OCI-LY7 (cell line): ENCODE data around the gene VAC14. TPM values are rescaled to one million over a fixed set of nuclear protein-coding genes. Genes with fewer than 3 reads are reported as not detected.

Source experiments
- BruUV-seq: library from RNA; stranded (reverse); fragments of 400-500 nt; replicated peaks from 2 replicates; lab custom pipeline; 2021; lab: Mats Ljungman, UMichigan
- CTCF ChIA-PET: fragments of 300-600 bp; sonication (Branson Sonifier 250); formaldehyde crosslinking; loops from one replicate; lab custom pipeline; 2022; ENCODE audit warnings: antibody characterized with exemption; ENCODE audit not compliant: unreplicated experiment; lab: Charles Lee
- POLR2A ChIA-PET: fragments of 300-600 bp; sonication (Branson Sonifier 250); formaldehyde crosslinking; loops from one replicate; lab custom pipeline; 2022; ENCODE audit warnings: antibody characterized with exemption; lab: Charles Lee
- DNase-seq: peaks from one replicate; pipeline ENCODE4 v3.0.0-alpha.2; 2015; ENCODE audit warnings: low spot score
- H2AFZ ChIP-seq: fragments of 200-600 bp; sonication (generic), shearing (Covaris generic); 2 replicates; pipeline ENCODE4 v1.6.1; 2014; ENCODE audit warnings: mild to moderate bottlenecking, antibody characterized with exemption, low read length, moderate library complexity
- H3K27ac ChIP-seq: fragments of 200-600 bp; sonication (generic); 2 replicates; pipeline ENCODE4 v1.5.1; 2014; ENCODE audit warnings: mixed run types, low read depth, mild to moderate bottlenecking, moderate library complexity, low read length, inconsistent platforms; ENCODE audit not compliant: poor library complexity, severe bottlenecking
- H3K36me3 ChIP-seq: fragments of 200-600 bp; sonication (generic); 2 replicates; pipeline ENCODE4 v1.6.1; 2014; ENCODE audit warnings: mild to moderate bottlenecking, antibody characterized with exemption, low read length, moderate library complexity, mixed read lengths; ENCODE audit not compliant: insufficient read depth
- H3K4me1 ChIP-seq: fragments of 200-600 bp; sonication (generic); 2 replicates; pipeline ENCODE4 v1.5.1; 2014; ENCODE audit warnings: mild to moderate bottlenecking, low read length; ENCODE audit not compliant: insufficient read depth, poor library complexity, severe bottlenecking
- H3K4me2 ChIP-seq: fragments of 200-600 bp; sonication (generic); 2 replicates; pipeline ENCODE4 v1.6.1; 2014; ENCODE audit warnings: mild to moderate bottlenecking, low read length
- H3K4me3 ChIP-seq: fragments of 200-600 bp; sonication (generic); 2 replicates; pipeline ENCODE4 v1.5.1; 2014; ENCODE audit warnings: mild to moderate bottlenecking, low read depth, low read length; ENCODE audit not compliant: poor library complexity, severe bottlenecking
- H3K79me2 ChIP-seq: fragments of 200-600 bp; sonication (generic); 2 replicates; pipeline ENCODE4 v1.6.1; 2016; ENCODE audit warnings: low read depth, mild to moderate bottlenecking, low read length, moderate library complexity, mixed read lengths; ENCODE audit not compliant: insufficient read depth
- H3K9me2 ChIP-seq: fragments of 200-600 bp; sonication (generic); 2 replicates; pipeline ENCODE4 v1.6.1; 2016; ENCODE audit warnings: mild to moderate bottlenecking, low read length, mixed read lengths; ENCODE audit not compliant: insufficient read depth
- H3K9me3 ChIP-seq: fragments of 200-600 bp; sonication (generic); 2 replicates; pipeline ENCODE4 v1.6.1; 2014; ENCODE audit warnings: mild to moderate bottlenecking, mixed run types, low read length, mixed read lengths
- H4K20me1 ChIP-seq: fragments of 200-600 bp; sonication (generic); 2 replicates; pipeline ENCODE4 v1.6.1; 2014; ENCODE audit warnings: mild to moderate bottlenecking, antibody characterized with exemption, low read length, moderate library complexity, mixed read lengths; ENCODE audit not compliant: insufficient read depth
- CTCF ChIP-seq: fragments of 200-600 bp; sonication (generic); conservative IDR thresholded peaks from 2 replicates; pipeline ENCODE4 v1.5.1; 2014; ENCODE audit warnings: mild to moderate bottlenecking, antibody characterized with exemption, low read length, moderate library complexity, mixed read lengths
- EZH2phosphoT487 ChIP-seq: fragments of 200-600 bp; sonication (generic); IDR thresholded peaks from 2 replicates; pipeline ENCODE4 v1.6.1; 2018; ENCODE audit warnings: low read depth, borderline replicate concordance, mild to moderate bottlenecking, mixed run types, antibody characterized with exemption, low read length, moderate library complexity, mixed read lengths
- intact Hi-C: fragments of 100-400 bp; cut with micrococcal nuclease; formaldehyde crosslinking; loops from one replicate; pipeline ENCODE4 v1.10.0; 2022; ENCODE audit not compliant: unreplicated experiment
- total RNA-seq, 2 experiments: library from RNA; depleted of rRNA in 1 of 2; stranded (reverse); fragments of >200 nt in 1 of 2; shearing (Covaris generic) in 1 of 2; gene quantifications; 2 replicates each; pipeline ENCODE4 v1.2.3, GENCODE V29; 2014 to 2022

VAC14 gene
- total RNA-seq, 2 experiments from 2014 or later, result 37.6 to 43.1 TPM

DNA sequence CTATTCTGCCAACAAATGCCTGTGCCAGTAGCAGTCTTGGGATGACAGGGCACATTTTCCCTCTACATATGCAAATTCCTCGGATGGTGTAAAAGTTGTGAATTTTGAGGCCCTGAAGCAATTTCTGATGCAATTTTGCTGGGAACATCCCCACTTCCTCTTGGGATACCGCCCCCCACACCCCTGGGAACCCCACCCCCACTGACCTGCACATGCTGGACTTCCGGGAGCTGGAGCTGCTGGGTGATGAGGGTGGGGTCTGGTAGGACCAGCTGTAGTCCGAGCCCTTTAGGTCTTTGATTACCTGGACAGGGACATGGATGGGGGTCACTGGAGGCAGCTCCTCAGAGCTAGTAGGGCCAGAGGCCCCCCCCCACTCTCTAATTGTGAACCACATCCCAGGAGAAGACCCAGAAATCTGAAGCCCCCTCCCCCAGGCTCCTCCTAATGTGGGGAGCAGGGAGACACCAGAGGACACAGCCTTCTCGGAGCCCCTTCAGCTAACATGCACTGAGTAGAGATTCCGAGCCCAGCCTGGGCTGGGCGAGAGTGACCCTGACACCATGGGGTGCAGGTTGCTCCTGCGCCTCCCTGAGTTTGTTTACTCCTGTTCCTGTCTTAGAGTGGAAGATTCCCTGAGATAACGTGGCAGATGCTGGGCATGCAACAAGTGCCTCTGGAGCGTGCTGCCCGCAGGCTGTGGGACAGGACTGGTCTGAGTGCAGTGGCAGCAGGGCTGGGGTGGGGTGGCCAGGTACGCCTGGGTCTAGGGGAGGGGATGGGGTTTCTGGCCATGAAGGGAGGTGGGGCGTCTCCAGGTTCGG, 124.1 kb downstream of the VAC14 start:
- CTCF ChIA-PET, result interaction anchor here (0.5 to 0.6 kb wide), 2 partner anchors 78 to 100 kb away, joined by 3 read pairs; no protein-coding TSS in a partner anchor
- H3K36me3 ChIP-seq, result no peaks in the 10 kb centered on the region
- H3K9me3 ChIP-seq, result no peaks in the 10 kb centered on the region
- DNase-seq, result no peak
- no peaks in the 10 kb centered on the region for H4K20me1 ChIP-seq
- no peaks in the 10 kb centered on the region for H3K79me2 ChIP-seq
- no peak overlapping the region for H2AFZ ChIP-seq
- TF ChIP-seq CTCF, result no peak
- BruUV-seq, result no TSS peak
- POLR2A ChIA-PET, result no interaction called here
- H3K4me3 ChIP-seq, result no peak overlapping the region
- no peak overlapping the region for H3K27ac ChIP-seq
- intact Hi-C loops, result no loop called here
- H3K4me2 ChIP-seq, result no peak overlapping the region
- no peaks in the 10 kb centered on the region for H3K9me2 ChIP-seq
- no peaks in the 10 kb centered on the region for H3K4me1 ChIP-seq

- Histone ChIP-seq H3K4me2 (no peak overlapping the region), H2AFZ (no peak overlapping the region), H3K36me3 (no peaks in the 10 kb centered on the region), H4K20me1 (no peaks in the 10 kb centered on the region), H3K4me3 (no peak overlapping the region), H3K27ac (no peak overlapping the region), H3K4me1 (no peaks in the 10 kb centered on the region), H3K9me2 (no peaks in the 10 kb centered on the region), H3K9me3 (no peaks in the 10 kb centered on the region), H3K79me2 (no peaks in the 10 kb centered on the region)
- intact Hi-C loops, result no loop called here
- DNase-seq, result no peak
- ChIA-PET CTCF (interaction anchor here (0.6 kb wide), 1 partner anchor 79 kb away, joined by 3 read pairs; no protein-coding TSS in a partner anchor), POLR2A (interaction anchor here (0.5 to 0.6 kb wide), 2 partner anchors 95 to 332 kb away, joined by 3 read pairs; no protein-coding TSS in a partner anchor)
- BruUV-seq, result no TSS peak
- TF ChIP-seq EZH2phosphoT487 (no peak), CTCF (no peak)
Measured at GRCh38 chr16:70675851-70676513, 125.0 kb downstream of the VAC14 start.
